ENCODE results near the gene SLC45A3.
"Not testable (repeated sequence)": the region's sequence is repeated elsewhere in the genome, so short reads cannot be mapped to it uniquely, and the experiment has no call there.

The SLC45A3 gene

DNA sequence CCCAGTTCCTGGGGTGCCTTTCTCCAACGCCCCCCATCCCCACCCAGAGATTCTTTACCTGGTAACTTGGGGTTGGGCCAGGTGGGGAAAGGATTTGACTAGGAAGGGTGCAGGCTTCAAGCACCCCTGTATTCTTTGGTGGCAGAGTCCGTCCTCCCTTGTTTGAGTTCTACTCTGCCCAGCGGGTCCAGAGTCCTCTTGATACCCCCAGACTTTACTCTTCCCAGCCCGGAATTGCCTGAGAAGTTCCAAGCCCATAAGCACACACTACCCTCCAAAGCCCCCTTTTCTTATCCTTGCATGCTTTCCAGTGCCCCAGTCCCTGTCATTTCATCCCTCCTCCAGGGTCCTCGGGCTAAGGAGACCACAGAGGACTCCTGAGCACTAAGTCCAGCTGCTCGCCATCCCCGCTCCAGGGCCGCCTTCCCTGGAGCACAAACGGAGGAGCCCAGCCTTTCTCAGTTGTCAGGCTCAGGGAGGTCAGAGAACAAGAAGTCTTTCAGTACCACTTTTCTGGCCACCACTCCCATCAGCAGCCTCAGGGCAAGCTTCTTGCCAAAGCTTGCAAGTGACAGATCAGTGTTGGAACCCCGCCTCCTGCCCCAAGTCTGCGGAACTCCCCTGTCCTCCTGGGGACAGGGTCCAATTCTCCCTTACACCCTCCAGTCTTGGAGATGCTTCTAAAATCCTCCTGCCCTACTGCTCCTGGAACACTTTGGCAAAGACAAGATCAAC is 12.2 kb downstream of the SLC45A3 start:
- DNase-seq, result no peak

DNA sequence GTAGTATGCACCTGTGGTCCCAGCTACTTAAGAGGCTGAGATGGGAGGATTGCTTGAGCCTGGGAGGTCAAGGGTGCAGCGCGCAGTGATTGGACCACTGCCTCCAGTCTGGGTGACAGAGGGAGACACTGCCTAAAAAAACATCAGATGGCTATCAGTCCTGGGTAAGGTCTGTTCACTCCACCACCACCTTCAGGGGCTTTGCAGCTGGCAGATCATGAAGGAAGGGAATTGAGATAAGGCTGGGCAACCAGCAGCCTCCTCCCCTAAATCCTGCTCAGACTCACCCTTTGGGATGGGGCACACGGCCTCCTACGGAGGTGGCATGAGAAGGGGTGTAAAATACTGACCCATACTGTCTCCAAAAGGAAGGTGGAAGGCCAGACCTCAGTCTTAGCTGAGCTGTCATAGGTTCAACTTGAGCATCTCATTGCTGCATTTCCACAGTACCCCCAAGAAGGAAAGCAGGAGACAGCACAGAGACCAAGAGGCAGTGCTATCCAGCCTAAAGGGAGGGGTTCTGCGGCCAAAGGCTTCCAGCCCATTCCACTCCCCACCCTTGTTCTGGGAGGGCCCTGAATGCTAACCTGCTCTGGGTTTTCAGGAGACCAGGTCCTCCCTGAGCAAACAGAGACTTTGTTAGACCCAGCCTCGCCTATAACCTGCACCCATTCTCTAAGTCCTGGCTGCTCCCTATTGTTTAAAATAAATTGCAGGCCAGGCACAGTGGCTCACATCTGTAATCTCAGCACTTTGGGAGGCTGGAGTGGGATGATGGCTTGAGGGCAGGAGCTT is 13.7 kb downstream of the SLC45A3 start:
- no peak for DNase-seq

DNA sequence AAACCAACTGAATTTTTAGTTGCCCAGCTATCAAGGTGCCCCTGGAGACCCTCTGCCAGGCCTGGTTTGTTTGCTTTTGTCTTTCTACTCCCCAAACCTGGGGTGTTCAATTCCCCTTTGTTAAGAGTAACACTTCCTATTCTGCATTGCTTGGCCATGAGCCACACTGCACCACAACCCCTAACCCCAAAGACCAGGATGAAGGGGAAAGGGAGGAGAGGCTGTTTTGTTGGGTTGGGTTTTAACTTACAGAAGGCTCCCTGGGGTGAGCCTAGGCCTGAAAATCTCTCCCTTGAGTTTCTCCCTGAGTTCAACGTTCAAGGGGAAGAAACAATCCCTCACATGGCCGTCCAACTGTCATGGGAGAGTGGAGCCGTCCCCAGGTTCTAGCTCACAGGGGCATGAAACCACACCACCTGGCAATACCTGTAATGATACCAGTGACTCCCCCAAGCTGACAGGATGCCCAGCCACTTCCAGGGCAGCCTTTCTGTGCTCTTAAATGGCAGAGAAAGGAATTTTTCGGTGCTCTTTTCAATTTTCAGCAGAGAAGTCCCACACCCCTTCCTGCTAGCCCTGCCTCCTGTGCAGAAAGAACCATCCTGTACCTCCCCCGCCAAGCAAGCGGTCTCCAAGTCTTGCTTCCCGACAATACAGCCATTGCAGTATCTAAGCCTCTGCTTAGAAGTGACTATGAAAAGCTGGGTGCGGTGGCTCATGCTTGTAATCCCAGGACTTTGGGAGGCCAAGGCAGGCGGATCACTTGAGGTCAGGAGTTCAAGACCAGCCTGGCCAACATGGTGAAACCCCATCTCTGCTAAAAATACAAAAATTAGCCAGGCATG is 14.9 kb downstream of the SLC45A3 start:
- DNase-seq, result peak; percentile 36

DNA sequence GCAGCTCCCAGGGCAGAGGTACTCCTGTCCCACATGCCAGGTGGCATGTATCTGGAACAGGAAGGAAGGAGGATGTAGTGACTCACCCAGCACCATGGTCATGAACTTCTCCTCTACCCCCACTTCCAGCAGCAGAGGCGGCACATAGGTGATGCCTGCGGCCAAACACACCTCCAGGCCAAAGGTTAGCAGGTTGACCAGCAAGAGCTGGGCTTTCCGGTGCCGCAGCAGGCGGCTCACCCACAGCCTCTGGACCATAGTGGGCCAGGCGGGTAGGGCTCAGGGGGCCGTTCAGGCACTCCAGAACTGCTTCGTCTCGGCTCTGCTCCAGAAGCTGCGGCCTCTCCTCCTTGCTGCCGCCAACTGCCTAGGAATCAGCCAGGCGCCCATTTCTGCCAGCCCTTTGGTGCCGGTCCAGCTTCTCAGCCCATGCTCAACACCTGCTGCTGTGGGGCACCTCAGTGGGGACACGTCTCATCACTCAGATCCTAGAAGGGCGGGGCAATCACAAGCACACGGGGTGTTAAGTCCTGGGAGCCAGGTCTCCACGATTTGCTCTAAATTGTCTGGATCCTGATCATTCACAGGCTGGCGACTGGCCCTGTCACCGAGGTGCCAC is 15.8 kb downstream of the SLC45A3 start:
- DNase-seq, result peak; percentile 80

DNA sequence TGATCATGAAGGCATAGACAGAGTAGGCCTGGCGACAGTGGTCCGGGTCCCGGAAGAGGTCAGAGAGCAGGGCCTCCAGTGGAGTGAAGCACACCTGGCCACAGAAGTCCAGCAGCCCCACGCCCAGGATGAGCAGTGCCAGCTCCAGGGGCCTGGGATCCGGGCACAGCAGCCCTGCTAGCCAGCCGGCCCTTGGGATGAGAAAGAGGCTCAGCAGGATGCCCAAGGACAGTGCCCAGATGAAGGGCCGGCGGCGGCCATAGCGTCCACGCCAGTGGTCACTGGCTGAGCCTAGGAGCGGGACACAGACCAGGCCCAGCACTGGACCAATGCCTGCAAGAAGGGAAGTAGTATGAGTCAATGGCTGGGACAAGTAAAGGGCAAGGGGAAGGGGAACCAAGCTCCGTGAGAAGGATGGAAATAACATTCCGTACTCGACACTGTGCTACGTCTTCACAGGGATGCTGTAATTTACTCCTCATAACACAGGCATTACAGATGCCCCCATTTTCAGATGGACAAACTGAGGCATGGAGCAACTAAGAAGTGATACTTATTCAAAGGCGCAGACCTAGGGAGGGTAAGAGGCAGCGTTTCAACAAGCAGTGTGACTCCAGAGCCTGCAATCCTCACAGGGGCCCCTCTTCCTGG is 16.9 kb downstream of the SLC45A3 start:
- no peak for DNase-seq

DNA sequence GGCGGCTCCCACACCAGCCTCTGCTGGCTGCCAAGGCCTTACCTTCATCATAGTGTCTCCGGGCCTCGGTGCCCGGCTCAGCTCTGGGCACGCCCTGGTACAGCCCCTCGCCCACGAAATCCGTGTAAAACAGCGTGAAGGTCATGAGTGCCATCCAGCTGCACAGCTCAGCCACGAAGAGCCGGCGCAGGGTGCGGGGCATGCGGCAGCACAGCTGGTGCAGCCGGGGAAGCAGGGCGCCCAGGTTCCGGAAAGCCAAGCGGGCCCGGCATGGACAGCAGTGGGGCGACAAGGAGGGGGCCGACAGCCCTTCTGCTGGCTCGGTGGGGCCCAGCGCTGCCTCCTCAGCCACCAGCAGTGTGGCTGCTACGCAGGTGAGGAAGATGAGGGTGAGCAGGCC is 17.5 kb downstream of the SLC45A3 start:
- DNase-seq, result no peak

DNA sequence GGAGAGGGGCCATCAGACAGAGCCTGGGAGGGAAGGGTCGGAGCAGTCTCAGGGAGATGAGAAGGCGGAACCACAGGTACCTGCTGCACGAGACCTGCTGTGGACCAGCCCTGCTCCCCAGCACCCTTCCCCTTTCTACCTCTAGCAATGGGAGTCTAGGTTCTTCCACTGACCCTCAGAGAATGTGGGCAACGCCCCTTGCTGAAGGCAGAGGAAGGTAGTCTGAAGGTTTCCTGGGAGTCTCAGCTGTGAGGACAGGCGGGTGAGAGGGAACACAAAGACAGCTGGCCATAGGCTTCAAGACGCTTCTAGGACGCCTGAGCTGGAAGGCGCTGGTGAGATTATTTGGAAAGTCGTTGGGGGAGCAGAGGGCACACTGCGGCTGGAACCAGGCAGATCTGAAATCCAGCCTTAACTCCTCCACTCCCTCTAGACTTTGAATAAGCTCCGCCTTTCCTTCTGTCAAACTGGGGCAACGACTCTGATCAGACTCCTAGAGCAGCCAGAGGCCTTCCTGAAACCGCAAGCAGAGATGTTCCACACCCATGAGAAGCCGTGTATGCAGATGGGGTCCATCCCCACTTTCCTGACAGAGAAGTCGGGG is 18.1 kb downstream of the SLC45A3 start:
- no peak for DNase-seq

DNA sequence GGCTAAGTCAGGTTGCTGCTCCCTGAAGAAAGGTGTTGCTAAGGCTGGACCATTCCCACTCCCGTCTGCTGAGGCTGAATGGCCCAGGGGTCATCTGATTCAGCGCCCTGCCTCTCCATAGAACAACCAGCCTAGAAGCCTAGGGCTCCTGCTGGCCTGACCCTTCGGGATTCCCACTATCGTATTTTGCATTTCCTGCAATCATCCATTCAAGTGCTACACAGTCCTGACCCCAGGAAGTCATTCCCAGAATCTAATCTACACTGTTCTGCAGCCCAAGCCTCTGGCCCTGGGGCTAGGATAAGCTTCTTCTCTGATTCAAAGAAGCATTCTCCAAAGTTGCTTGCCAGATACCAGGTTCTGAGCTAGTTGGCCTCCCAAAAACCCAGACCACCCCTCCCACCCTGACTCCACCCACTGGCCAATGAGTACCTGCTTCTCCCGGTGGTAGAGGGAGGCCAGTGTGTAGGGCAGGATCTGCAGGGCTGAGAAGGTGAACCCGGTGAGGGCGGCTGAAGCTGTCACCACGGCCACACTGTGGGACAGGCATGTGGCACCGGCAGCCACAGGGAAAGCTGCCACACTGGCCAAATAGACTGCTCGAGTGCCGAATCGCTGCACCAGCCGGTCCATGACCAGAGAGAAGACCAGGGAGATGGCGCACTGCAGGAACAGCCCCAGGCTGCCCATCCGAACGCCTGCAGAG is 18.7 kb downstream of the SLC45A3 start:
- DNase-seq, result no peak

DNA sequence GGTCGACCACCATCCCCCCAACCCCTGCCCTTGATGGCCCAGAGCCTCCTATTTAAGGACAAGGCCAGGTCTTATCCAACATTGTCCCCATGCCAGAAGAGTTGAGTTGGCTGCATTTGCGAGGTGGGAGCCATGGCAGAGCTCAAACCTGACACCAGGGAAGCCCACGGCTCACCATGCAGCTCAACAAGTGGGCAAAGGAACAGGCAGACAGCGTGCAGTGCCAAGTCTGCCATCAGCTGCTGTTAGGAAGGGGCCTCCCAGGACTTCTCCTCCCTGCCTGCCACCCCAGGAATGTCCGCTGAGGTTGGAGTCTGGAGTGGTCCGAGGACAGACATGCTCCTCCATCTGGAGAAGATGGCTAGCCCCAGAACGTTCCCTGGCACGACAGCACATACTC is 19.9 kb downstream of the SLC45A3 start:
- DNase-seq, result no peak

DNA sequence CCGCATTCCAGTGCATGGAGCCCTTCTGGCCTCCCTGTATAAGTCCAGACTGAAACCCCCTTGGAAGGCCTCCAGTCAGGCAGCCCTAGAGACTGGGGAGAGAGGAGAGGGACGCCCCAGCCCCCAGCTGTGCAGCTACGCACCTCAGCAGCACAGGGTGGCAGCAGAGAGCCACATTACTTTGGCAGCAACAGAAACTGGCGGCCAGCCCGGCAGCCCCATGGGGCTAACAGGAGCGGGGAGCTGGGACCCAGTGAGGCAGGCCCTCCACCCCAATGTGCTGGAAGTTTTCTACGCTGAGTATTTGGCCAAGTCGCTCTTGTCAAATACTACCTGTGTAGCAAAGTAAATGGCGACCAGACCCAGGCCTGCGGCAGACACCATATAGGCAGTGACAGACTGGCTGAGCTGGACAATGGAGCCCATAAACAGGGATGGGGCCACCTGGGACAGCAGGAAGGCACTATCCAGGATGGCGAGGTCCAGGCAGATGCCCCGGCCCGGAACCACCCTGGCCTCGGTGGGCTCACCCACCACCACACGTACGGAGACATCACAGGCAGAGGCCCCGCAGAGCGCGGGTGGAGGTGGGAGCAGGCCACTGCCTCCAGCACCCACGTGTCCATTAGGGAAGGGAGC is 21.2 kb downstream of the SLC45A3 start:
- DNase-seq, result peak; percentile 81

DNA sequence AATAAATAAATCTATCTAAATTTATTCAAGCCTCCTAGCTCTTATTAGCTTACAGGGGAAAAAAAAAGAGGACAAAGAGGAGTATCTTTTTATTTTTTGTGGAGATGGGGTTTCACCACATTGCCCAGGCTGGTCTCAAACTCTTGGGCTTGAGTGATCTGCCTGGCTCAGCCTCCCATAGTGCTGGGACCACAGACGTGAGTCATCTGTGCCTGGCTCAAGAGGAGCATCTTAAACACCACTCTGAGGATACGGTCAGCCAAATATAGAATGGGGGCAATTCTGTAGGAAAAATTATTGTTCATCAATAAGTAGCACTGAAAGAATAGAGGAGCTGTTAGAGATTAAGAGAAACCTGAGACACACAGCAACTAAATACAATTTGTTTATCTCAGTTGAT is 24.1 kb downstream of the SLC45A3 start:
- no peak for DNase-seq

DNA sequence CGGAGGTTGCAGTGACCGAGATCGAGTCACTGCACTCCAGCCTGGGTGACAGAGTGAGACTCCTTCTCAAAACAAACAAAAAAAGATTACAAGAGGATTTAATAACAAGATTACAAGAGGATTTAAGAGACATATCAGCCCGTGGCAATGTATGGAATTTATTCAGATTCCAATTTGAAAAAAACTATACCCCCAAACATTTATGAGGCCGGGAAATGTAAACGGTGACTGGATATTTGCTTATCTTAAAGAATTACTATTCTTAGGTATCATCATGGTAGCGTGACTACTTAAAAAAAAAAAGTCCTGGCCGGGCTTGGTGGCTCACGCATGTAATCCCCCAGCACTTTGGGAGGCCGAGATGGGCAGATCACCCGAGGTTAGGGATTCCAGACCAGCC is 27.3 kb downstream of the SLC45A3 start:
- DNase-seq, result no peak

DNA sequence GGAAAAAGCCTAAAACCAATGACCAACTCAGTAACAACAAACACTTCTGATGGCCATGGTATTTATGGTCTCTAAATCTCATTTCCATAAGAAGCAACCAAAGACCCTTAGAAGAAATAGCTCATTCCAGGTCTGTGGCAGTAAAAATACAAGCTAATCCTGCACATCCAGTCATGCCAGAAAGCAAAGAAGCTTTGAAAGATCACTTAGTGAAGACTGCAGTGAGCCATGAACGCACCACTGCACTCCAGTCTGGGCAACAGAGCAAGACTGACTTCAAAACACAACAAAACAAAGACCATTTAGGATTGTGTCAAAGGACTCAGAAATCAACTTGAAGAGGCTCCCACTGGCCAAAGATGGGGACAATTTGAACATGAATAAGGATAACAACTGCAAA is 30.1 kb downstream of the SLC45A3 start:
- no peak for DNase-seq

DNA sequence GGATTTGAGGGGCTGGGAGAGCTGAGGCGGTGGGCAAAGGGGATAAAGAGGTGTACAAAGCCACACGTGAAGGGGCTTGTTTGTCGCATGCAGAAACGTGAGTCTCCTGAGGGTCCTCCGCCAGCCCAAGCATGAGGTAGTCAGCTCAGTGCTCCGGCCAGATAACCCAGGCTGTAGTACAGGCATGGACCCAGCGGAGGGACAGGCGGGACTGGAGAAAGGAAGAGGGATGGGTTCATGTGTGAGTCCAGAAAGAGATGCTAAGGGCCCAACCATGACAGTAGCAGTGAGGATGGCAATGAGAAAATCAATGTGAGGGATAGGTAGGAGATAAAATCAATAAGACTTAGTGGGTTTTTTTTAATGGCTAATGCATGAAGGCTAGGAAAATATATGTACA is 34.8 kb downstream of the SLC45A3 start:
- no peak for DNase-seq

DNA sequence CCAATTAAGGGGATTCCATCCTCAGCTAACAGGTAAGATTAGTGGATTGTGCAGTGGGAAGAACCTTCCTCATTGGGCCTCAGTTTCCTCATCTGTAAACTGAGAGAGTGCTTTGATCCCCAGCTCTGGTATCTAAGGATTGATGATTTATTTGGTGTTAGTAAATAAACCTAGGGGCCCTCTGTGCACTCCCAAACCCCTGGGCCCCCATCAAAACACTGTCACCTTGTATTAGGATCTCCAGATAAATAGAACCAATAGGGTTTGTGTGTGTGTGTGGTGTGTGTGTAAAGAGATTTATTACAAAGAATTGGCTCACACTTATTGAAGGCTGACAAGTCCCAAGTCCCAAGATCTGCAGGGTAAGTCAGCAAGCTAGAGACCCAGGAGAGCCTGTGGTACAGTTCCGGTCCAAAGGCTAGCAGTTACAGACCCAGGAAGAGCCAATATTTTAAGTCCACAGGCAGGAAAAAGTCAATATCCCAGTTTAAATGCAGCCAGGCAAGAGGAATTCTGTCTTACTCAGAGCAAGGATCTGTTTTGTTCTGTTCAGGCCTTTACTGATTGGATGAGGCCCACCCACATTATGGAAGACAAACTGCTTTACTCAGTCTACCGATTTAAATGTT is 37.5 kb downstream of the SLC45A3 start:
- DNase-seq, result no peak

DNA sequence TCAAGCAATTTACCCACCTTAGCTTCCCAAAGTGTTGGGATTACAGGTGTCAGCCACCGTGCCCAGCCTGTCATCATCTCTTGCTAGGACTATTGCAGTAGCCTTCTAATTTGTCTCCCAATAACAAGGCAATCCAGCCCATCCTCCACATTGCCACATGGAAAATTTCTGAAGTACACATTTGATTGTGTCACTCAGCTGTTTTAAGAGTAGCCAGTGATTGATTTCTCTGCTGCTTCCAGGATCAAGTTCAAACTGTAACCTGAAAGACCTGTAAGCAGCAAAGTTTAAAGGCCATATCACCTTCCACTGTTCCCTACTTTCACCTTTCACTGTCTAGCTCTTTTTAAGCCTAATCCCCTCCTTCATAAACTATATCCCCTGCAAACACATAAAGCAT is 40.7 kb downstream of the SLC45A3 start:
- DNase-seq, result no peak

DNA sequence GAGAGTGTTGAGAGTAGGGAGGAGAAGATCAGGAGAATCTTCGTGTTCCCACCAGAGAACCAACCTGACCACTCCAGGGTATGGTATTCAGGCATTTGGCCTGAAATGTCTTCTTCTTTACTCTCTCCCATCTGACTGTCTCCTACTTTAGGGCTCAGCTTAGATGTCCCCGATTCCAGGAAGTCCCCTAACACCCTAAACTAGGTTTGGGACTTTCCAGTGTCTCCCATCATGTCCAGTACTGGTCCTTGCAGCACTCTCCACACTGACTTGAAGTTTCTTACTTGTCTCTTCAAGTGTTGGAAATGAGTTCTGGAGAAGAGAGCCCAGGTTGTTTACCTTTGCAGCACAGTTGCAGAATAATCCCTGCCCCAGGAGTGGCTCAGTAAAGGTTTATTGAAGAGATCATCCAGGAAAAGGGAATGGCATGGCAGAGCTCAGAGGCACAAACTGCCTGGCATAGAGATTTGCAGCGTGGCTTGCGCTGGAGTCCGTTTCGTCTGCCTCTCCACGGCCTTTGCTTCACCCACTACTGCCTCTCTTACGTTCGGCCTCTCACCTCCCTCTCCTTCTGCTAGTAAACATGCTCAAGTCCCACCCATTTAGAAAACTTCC is 42.3 kb downstream of the SLC45A3 start:
- no peak for DNase-seq

DNA sequence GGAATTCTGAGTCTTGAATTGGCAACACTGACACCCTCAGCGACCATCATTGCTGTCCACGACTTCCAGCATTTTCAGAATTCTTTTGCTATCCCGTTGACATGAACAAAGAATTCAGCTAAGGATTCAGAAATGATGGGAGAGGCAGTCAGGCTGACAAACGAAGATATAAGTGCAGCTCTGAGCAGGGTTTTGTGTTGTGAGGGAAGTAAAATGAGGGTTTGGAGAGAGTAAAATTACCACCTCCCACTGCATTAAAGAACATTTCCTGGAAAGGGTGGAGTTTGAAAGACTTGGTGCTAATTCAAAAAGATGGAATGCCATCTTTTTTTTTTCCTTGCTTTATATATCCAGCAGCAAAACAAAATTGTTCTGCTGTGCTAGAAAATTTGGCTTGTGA is 43.6 kb downstream of the SLC45A3 start:
- no peak for DNase-seq

DNA sequence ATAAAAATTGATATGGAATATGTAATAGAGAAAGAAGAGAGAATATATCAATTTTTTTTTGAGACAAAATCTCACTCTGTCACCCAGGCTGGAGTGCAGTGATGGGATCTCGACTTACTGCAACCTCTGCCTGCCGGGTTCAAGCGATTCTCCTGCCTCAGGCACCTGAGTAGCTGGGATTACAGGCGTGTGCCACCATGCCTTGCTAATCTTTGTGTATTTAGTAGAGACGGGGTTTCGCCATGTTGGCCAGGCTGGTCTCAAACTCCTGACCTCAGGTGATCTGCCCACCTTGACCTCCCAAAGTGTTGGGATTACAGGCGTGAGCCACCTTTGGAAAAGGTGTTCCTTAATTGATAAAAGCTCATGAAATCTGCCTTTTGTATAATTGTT is 44.2 kb downstream of the SLC45A3 start:
- not testable (repeated sequence) for DNase-seq

DNA sequence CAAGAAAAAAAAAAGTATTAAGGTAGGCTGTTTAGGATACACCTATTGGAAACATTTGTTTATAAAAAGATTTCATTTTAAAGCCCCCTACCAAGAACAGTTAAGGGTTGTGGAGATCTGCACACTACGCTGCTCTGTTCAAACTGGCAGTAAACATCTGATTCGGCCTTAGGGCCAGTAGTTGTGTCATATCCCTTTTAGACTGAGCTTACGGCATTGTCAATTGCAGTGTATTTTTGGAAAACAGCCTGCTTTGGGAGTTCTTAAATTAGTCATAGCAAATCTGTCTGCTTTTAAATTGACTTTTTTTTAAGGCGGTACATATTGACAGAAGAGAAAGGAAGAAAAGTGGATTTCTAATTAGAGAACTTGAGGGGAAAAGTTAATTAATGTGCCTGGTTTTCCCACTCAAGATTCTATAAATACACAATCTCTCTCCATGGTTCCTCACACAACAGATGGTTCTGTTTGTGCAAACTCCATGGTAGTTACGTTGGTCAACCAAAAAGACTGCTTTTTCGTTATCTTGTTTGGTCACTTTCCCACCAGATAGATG is 46.8 kb downstream of the SLC45A3 start:
- no peak for DNase-seq
